HG03439 (cell line): ENCODE data around the gene SCNM1.
"Not testable (repeated sequence)": the region's sequence is repeated elsewhere in the genome, so short reads cannot be mapped to it uniquely, and the experiment has no call there.

Experiments
- ATAC-seq: cut with Tn5 transposase; IDR thresholded peaks from one replicate; pipeline ENCODE4 v1.9.1; 2021; ENCODE audit warnings: mild to moderate bottlenecking, moderate library complexity; ENCODE audit not compliant: unreplicated experiment

The SCNM1 gene

DNA sequence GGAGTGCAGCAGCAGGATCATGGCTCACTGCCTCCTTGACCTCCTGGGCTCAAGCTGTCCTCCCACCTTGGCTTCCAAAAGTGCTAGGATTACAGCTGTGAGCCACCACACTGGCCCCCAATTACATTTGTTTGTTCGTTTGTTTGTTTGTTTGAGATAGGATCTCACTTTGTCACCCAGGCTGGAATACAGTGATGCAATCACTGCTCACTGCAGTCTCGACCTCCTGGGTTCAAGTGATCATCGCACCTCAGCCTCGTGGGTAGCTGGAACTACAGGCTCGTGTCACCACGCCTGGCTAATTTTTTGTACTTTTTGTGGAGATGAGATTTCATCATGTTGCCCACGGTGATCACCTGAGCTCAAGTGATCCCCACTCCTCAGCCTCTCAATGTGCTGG is 26.1 kb downstream of the SCNM1 start:
- no peak for ATAC-seq

DNA sequence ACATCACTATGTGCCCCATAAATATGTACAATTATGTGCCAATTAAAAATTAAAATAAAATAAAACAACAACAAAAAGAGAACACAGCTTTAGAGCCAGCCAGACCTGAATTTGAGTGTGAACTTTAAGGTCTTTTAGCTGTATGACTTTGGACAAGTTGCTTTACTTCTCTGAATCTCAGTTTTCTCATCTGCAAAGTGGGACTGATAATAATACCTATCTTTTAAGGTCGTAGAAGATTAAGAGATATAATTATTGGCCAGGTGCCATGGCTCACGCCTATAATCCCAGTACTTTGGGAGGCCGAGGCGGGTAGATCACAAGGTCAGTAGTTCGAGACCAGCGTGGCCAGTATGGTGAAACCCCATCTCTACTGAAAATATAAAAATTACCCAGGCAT is 27.4 kb downstream of the SCNM1 start:
- no peak for ATAC-seq

DNA sequence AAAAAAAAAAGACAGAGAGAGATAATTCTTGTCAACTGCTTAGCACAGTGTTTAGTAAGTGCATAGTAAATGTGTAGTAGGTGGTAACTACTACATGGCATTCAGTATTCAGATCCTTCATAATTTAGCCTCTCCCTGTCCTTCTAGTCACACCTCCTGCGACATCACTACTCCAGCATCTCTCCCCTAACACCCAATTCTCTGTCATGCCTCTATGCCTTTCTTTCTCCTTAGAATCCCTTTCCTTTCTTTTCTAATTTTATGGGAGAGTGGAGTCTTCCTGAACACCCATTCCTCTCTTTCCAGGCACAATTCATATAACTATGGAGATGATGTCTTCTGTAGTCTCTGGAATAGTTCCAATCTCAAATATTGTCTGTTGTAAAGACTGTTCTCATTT is 27.9 kb downstream of the SCNM1 start:
- no peak for ATAC-seq

DNA sequence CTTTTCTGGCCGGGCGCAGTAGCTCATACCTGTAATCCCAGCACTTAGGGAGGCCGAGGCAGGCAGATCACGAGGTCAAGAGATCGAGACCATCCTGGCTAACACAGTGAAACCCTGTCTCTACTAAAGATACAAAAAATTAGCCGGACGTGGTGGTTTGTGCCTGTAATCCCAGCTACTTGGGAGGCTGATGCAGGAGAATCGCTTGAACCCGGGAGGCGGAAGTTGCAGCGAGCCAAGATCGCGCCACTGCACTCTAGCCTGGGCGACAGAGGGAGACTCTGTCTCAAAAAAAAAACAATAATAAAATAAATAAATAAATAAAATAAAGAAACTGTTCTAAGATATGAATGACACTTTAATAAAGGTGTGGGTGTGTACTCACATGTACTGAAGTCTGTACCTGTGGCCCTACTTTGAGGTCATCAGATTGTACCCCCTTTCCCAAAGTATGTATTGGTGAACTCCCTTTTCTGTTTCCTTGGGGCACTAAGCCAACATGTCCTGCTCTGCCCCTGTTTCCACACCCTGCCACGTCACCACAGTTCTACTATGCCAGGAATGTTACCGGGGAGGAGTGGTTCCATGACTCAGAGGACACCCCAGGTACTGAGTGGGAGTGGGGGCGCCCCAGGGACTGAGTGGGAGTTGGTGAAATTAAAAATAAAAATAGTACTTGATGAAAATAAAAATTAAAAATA is 29.1 kb downstream of the SCNM1 start:
- not testable (repeated sequence) for ATAC-seq

DNA sequence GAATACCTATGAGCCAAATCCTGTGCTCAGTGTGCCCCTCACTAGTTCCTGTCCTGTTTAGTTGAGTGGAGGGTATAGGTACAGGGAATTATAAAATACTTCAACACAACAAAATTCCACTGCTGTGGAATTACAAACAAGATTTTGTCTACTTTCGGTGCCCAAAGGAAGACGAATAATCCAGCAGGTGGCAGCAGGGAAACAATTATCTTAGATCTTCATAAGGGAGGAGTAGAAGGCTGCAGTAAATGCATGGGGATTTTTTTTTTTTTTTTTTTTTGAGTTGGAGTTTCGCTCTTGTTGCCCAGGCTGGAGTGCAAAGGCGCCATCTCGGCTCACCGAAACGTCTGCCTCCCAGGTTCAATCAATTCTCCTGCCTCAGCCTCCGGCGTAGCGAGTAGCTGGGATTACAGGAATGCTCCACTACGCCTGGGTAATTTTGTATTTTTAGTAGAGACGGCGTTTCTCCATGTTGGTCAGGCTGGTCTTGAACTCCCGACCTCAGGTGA is 30.4 kb downstream of the SCNM1 start:
- no peak for ATAC-seq

DNA sequence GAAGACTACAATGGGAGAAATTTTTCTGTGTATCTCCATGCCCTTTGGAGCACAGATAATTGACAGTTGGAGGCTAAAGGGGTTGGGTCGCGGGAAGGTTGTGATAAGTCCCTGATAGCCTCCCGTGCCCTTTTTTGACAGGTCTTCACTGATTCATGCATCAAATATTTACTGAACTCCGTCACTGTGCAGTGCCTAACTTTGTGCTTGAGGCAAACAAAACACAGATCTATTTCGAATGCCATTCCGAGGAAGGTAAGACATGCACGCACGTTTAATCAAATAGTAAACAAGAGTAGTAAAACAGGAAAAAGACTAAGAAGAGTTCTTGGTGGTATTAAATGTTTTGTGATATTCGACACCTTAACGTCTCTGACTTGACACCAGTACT is 31.9 kb downstream of the SCNM1 start:
- ATAC-seq: no peak

DNA sequence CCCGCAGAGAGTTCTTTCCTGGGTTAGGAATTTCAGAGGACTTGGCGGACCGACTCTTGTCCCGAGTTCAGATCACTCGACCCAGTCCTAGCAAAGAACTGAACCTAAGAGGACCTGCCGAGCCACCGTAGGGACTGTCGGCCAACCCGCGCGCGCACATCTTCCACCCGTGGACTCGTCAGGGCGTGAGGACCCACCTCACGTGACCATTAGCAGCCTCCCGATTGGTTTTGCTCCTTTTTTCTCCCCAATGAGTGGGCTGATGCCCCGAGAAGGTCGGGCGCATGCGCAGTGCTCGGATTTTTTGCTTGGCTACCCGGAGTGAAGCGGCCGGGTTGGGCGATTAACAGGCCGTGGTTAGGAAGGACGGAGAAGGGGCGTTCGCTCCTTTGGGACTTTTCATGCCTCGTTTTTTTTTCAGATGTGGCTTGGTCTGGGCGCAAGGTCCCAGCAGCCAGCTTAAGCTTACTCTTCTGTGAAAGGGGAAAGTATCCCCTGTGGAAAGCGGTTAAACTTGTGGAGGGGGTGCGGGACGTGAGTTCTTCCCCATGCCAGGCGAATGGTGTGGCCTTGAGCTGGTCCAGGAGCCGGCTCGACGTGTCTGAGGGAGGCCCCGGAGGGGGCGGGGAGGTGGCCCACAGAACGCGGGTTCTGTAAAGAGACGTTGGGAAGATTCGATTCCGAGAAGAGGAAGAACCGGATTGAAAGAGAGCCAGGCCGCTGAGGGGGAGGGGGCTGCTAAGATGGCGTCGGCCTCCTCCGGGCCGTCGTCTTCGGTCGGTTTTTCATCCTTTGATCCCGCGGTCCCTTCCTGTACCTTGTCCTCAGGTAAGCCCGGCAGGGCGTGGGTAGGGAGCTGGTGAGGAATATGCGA is 32.5 kb downstream of the SCNM1 start, which contains the start of gene PIP5K1A:
TSS of gene PIP5K1A (plus strand) at position 299 of the 874 bp plus-strand sequence. CDS start at position 744, 445 bp downstream.
- ATAC-seq: peak; percentile 77

DNA sequence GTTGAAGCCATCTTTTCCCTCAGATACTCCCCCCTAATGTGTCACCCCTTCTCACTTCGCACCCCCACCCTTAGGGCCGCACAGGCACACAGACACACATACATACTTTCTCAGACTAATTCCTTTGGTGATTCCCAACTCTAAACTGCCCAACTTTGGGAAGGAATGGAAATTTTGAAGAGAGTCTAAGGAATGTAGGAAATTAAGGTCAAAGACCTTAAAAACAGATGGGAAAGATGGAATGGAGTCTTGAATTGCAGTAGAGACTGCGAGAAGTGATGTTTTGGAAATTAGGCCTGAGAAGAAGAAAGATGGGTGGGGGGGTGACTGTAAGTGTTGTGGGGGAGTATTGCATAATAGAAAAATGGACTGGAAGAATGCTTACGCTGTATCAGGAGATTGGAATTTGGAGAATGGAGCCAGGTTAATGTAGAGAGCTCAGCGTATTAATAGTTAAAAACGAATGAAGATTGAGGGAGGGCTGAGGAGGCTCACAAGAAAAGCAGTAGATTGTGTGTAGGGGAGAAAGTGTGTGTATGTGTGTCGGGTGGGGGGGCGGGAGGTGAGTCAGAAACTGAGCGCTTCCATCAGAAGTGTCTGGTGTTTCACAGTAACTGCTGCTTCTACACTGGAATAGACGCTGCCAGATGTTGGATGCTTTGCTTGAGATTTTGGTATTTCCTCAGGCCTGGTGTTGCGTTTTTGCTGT is 34.1 kb downstream of the SCNM1 start:
- ATAC-seq: no peak

DNA sequence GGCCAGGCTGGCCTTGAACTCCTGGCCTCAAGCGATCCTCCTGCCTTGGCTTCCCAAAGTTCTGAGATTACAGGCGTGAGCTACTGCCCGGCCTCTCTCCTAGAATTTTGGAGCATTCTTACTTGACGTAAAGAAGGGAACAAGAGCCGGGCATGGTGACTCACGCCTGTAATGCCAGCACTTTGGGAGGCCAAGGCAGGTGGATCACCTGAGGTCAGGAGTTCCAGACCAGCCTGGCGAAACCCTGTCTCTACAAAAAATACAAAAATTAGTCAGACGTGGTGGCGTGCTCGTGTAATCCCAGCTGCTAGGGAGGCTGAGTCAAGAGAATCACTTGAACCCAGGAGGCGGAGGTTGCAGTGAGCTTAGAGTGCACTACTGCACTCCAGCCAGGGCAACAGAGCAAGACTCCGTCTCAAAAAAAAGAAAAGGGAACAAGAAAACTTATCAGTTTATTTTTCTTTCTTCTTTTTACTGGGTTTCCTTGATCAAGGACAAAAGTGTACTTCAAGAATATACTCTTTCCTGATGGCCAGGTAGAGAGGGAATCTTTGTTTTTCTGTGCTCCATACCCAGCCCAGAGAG is 39.5 kb downstream of the SCNM1 start:
- ATAC-seq: not testable (repeated sequence)

DNA sequence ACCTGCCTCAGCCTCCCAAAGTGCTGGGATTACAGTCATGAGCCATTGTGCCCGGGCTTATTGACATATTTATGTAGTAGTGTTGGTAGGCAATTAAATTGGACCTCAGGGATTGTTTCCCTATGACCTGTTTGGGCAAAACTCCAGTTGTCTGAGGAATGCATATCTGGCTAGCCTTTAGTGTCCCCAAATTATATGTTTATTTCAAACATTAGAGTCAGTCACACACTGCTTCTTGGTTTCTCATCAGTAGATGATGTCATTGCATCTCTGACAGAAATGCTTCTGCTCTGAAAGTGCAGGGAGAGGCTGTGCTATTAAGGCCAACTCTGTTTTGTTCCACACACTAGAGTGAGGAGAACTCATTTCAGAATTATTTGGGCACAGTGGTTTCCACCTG is 44.9 kb downstream of the SCNM1 start:
- ATAC-seq: no peak

DNA sequence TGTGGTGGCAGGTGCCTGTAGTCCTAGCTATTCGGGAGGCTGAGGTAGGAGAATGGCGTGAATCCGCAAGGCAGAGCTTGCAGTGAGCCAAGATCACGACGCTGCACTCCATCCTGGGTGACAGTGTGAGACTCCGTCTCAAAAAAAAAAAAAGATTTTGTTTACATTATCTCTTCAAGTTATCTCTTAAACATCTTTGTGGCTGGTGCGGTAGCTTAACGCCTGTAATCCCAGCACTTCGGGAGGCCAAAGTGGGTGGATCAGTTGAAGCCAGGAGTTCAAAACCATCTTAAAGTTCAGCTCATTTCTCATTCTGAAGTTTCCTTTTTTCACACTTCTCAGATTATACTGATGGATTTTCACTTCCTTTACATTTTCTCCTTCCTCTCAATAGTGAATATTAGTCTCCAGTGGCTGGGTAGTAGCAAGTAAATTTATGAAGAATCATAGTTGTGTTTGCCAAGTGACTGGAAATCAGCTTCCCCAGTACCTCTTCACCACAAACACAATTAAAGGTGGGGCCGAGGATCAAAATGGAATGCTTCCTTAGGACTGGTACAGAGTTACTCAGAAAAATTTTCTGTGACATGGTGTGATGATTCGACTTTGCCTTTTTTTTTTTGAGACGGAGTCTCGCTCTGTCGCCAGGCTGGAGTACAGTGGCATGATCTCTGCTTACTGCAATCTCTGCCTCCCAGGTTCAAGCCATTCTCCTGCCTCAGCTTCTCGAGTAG is 46.2 kb downstream of the SCNM1 start:
- no peak for ATAC-seq

DNA sequence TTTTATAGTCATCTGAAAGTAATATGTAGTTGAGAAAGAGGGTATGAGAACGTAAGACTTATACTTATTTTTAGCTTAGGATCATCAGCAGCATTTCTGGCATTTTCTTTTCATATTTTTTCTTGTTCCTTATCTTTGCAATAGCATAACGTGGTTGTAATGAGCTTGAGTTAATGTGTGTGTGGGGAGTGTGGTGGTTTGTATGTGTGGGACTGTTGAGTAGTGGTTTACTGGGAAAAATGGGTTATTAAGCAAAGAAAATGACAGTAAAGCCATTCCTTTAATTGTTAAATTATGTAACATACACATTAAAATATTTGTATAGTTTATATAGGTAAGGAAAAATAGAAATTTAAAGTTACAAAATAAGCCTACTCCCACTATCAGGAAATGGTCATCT is 47.6 kb downstream of the SCNM1 start:
- no peak for ATAC-seq
